Ramos (cell line): ENCODE measurements around the gene TMEM218.
"Not testable (repeated sequence)": the region's sequence is repeated elsewhere in the genome, so short reads cannot be mapped to it uniquely, and the experiment has no call there.

ENCODE experiments used
- in situ Hi-C: fragments of 300-500 bp; cut with MboI; formaldehyde crosslinking; loops from one replicate; pipeline ENCODE4 v1.14.3; 2022; ENCODE audit warnings: low sequenced_read_pairs; ENCODE audit not compliant: unreplicated experiment

TMEM218 gene

GRCh38 chr11:125063429-125064043, 47.9 kb downstream of the TMEM218 start:
- in situ Hi-C loops: no loop called here

- in situ Hi-C loops: no loop called here
Measured at GRCh38 chr11:125062931-125063428, 48.4 kb downstream of the TMEM218 start, which contains the start of gene SLC37A2. TSS of gene SLC37A2 (plus strand) at chr11:125063305. CDS start at chr11:125063368, 63 bp downstream.

- in situ Hi-C loops: no loop called here
Measured at GRCh38 chr11:125062218-125062930, 49.1 kb downstream of the TMEM218 start.

- in situ Hi-C loops: no loop called here
Measured at GRCh38 chr11:125061281-125061680, 50.1 kb downstream of the TMEM218 start.

GRCh38 chr11:125057693-125058016, 53.8 kb downstream of the TMEM218 start:
- in situ Hi-C loops: no loop called here

- in situ Hi-C loops: no loop called here
Measured at GRCh38 chr11:125056931-125057692, 54.3 kb downstream of the TMEM218 start.

GRCh38 chr11:125056111-125056510, 55.3 kb downstream of the TMEM218 start:
- in situ Hi-C loops: not testable (repeated sequence)

GRCh38 chr11:125055107-125055715, 56.2 kb downstream of the TMEM218 start:
- in situ Hi-C loops: no loop called here

GRCh38 chr11:125053167-125053566, 58.3 kb downstream of the TMEM218 start:
- in situ Hi-C loops: no loop called here

- in situ Hi-C loops: no loop called here
Measured at GRCh38 chr11:125052047-125052446, 59.4 kb downstream of the TMEM218 start.

- in situ Hi-C loops: no loop called here
Measured at GRCh38 chr11:125049164-125049792, 62.1 kb downstream of the TMEM218 start.
